Stimulated activated CD8-positive, alpha-beta memory T cell treated with anti-CD3 and anti-CD28 coated beads, Interleukin-4, amount 100 ng/mL, for 24 hours (primary cell): Measurements from ENCODE around the gene CDC42EP5.
A peak's percentile ranks its signal among the peaks of the same experiment; 100 is the strongest.
"Not testable (repeated sequence)": the region's sequence is repeated elsewhere in the genome, so short reads cannot be mapped to it uniquely, and the experiment has no call there.

ENCODE experiments used
- DNase-seq: peaks from one replicate; pipeline ENCODE4 v3.0.0-alpha.2; 2020; ENCODE audit warnings: low read depth

CDC42EP5 gene

DNA sequence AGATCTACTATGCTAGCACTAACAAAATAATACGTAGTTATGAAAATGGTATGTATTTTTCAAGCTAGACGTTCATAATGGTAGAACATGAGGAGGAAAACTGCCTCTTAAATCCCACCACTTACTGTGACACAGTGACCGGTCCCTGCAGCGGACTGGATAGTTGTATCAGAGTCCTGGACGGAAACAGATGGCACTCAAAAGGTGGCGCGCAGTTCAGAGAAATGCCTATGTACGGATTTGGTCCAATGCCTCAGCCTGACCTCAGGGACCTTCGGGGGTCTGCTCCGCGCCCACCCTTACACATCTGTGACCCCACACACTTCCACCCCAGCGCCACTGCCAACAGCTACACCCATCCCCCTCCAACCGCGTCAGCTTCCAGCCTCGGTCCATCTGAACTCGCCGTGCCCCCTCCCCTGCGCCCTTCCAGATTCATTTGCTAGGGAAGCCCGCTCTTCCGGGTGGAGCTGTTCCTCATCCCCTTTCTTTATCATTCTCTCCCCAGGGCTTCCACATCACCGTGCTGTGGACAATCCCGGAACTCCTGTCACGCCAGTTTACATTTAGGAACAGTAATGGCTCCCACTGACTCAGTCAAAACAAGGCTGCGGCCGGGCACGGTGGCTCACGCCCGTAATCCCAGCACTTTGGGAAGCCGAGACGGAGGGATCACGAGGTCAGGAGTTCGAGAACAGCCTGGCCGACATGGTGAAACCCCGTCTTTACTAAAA is 24.9 kb downstream of the CDC42EP5 start:
- no peak for DNase-seq

DNA sequence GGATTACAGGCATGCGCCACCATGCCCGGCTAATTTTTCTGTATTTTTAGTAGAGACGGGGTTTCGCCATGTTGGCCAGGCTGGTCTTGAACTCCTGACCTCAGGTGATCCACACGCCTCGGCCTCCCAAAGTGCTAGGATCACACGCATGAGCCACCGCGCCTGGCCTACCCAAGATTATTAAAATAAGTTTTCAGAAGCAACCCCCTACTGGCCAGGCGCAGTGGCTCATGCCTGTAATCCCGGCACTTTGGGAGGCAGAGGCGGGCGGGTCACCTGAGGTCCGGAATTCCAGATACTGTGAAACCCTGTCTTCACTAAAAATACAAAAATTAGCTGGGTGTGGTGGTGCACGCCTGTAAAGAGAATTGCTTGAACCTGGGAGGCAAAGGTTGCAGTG is 26.7 kb downstream of the CDC42EP5 start:
- DNase-seq: not testable (repeated sequence)

DNA sequence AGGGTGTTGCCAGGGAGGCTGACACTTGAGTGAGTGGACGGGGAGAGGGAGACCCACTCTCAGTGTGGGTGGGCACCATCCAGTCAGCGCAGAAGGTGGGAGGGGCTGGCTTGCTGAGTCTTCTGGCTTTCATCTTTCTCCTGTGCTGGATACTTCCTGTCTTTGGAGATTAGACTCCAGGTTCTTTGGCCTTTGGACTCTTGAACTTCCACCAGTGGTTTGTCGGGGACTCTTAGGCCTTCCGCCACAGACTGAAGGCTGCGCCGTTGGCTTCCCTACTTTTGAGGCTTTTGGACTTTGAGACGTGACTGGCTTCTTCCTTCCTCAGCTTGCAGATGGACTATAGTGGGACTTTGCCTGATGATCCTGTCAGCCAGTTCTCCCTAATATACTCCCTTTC is 28.4 kb downstream of the CDC42EP5 start:
- DNase-seq: no peak

DNA sequence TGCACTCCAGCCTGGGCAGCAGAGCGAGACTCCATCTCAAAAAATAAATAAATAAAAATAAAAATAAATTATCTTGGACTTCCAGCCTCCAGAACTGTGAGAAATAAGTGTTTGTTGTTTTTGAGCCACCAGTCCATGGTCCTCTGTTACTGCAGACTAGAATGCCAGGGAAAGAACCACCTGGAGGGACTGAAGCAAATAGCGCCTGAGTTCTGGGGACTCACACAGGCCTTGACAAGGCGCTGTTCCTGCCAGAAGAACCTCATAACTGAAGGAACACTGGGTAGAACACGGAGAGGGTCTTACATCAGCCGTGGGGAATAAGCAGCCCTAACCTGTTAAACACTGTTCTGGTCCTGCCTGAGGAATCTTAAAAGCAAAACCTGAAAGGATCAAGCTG is 32.5 kb downstream of the CDC42EP5 start:
- DNase-seq: no peak

DNA sequence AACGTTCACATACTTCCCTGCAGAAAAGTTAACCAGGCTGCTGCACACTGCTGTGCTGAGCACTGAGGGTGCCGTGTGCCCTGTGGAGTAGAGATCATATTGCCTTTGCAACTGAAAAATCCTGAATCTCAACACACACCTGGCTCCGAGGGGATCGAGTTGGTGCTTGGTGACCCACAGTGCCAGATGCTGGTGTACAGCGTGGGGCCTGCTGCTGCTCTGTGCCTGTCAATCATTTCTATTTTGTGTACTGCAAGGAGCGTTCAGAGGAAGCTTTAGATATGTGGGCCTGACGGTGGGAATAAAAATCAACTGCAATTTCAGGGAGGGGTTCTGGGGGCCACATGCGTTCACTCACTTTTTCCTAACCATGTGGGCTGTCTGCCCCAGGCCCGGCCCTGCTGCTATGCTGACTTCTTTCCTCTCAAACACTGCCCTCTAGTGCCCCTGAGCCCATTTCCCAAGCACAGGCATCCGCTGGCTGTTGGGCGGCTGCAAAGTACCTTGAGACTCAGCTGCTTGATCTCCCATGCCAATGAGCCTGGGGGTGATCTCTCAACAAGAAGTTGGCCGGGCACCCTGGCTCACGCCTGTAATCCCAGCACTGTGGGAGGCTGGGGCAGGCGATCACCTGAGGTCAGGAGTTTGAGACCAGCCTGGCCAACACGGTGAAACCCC is 33.8 kb downstream of the CDC42EP5 start:
- DNase-seq: no peak

DNA sequence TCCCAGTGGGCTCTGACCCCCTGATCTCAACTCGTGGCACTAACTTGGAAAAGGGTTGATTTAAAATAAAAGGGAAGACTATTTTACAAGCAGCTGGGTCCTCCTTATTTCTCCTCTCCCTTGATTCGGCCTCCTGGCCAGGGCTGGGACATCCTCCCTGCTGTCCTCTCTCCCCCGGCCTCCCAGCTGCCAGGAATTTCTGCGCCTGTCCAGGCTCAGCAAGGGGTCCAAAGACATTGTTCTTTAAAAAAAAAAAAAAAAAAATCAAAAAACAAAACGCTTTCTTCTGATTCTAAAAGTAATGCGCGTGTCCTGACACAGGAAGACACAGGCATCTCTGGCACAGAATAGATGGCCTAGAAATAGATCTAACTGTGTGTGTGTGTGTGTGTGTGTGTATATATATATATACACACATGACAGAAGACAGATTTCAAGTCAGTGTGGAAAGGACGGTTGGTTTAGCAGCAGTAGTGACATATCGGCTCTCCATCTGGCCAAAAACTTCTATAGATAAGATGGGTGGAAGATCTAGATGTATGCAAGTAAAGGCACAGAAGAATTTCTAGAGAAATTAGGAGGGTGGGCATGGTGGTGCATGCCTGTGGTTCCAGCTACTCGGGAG is 36.4 kb downstream of the CDC42EP5 start:
- no peak for DNase-seq

DNA sequence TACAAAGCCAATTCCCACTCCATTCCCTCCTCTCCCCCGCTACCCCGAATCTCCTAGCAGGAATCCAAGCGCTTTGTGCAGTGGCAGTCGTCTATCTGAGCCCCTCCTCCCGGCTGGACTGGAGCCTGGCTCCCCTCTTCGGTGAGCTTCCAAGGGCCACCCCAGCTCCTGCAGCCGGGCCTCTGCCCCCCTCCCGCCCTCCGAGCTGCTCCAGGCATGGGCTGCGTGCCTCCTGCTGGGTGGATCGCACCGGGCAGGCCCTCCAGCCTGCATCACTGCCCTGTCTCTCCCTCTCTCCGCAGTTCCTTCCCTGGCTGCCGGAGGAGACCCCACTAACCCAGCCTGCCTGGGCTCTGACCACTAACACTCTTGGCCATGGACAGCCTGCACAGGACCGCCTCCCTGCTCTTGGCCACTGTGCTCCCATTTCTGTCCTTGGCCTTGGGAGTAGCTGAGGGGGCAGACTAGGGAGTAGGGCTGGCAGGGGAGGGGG is 37.0 kb downstream of the CDC42EP5 start:
- no peak for DNase-seq

DNA sequence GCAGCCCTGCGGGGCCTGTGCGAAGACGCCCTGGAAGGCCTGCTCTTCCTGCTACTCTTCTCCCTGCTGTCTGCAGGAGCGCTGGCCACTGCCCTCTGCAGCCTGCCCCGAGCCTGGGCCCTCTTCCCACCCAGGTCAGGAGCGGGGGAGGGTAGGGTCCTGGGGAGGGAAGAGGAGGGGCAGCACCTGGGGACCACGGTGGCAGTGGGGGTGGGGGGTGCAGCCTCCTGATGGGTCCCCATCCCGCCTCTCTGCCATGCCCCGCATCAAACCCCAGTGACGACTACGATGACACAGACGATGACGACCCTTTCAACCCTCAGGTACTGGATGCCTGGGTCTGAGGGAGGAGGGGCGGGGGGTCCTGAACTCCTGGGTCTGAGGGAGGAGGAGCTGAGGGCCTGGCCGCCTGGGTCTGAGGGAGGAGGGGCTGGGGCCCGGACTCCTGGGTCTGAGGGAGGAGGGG is 37.5 kb downstream of the CDC42EP5 start:
- DNase-seq: no peak

DNA sequence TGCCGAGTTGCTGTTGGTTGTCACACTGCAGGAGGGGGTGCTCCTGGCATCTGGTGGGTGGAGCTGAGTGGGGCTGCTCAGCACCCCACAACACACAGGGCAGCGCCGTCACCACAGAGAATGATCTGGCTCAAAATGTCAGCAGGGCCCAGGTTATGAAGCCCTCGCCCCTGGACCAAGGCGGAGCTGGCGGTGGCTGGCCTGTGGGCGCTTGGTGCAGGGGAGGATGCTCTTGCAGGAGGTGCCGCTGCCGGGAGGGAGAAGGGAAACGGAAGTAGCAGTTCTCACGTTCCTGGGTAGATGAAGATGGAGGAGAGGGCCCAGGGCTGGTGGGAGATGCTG is 38.3 kb downstream of the CDC42EP5 start:
- no peak for DNase-seq

DNA sequence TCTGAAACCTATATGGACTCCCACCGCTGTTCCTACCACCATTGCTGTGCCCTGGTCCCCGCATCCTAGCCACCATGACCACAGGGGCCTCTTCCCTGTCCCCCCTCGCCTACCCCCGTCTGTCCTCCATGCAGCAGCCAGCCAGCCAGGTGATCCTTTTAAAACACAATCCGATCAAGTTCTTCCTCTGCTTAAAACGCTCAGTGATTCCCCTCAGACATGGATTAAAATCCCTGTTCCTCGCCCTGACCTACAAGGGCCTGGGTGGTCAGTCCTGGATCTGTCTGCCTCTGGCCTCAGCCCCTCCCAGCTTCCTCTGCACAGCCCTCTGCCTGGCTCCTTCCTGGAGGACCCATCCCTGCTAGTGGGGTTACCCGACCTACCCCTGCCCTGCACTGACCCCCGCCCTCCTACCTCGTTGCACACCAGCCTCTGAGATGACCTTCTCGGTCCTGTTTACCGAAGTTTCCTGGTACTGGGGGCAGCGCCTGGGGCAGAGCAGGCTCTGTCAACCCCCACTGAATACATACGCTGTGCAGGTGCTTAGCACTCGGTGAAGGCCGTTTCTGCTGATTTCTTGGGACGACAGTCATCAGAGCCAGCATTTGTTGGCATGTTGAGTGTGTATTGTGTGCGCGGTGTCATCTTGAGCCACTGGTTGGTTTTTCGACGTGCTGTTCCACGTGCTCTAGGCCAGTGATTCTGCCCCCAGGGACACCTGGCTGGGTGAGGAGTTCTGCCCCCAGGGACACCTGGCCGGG is 38.8 kb downstream of the CDC42EP5 start:
- no peak for DNase-seq

DNA sequence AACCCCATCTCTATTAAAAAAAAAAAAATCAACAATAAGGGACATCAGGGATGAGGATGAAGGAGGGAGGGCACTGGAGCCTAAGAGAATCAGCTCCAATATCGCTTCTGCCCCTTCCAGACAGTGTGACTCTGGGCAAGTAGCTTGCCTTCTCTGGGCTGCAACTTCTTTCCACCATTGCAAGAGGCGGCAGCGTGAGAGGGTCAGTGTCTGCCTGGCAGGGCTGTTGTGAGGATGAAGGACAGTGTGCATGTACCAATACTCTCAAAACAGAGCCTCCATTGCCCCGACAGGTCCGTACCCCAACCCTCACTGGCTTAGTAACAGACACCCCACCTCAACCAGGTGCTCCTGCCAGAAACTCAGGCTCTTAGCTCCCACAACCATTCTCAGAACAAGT is 39.4 kb downstream of the CDC42EP5 start:
- no peak for DNase-seq

DNA sequence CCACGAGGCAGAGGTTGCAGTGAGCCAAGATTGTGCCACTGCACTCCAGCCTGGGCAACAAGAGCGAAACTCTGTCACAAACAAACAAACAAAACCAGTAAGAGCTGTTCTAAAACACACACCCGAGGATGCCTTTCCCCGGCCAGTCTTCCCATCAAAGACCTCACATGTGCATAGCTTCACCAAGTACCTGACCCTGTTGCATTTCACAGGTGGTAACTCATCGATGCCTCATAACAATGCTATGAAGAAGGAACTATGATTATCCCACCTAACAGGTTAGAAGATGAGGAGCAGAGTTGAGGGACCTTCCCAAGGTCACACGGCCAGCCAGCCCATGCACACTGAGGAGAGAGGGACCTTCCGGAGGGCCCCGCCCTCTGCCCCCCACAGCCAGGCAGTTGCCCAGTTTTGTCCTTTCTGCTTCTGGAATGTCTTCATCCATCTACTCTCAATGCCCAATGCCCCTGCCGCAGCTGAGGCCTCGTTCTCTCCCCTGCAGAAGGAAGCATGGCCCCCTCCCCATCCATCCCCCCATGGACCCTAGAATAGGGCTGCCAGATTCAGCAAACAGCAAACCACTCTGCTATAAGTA is 40.9 kb downstream of the CDC42EP5 start:
- DNase-seq: no peak

DNA sequence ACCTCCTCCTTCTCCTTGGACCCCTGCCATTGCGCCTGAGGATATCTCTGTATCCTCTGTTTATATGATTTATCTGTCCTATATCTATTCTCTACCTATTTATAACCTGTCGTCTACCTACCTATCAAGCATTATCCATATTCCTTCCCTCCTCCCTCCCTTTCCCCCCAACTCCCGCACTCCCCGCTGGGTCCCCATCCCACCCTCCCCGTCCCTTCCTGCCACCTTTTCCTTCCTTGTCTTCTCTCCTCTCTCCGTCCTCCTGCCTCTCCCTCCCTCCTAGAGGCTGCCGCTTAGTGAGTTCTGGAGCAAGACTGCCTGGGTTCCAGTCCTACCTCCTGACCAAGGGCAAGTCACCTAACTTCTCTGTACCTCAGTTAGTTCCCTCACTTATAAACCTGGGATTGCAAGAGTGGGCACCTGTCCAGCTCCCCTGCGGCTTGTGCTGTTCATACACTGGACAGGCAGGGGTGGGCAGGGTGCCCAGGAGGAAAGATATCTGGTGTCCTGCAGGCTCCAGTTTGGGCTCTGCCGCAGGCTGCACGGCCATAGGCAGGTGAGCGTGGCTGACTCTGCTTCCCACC is 41.7 kb downstream of the CDC42EP5 start:
- DNase-seq: no peak

DNA sequence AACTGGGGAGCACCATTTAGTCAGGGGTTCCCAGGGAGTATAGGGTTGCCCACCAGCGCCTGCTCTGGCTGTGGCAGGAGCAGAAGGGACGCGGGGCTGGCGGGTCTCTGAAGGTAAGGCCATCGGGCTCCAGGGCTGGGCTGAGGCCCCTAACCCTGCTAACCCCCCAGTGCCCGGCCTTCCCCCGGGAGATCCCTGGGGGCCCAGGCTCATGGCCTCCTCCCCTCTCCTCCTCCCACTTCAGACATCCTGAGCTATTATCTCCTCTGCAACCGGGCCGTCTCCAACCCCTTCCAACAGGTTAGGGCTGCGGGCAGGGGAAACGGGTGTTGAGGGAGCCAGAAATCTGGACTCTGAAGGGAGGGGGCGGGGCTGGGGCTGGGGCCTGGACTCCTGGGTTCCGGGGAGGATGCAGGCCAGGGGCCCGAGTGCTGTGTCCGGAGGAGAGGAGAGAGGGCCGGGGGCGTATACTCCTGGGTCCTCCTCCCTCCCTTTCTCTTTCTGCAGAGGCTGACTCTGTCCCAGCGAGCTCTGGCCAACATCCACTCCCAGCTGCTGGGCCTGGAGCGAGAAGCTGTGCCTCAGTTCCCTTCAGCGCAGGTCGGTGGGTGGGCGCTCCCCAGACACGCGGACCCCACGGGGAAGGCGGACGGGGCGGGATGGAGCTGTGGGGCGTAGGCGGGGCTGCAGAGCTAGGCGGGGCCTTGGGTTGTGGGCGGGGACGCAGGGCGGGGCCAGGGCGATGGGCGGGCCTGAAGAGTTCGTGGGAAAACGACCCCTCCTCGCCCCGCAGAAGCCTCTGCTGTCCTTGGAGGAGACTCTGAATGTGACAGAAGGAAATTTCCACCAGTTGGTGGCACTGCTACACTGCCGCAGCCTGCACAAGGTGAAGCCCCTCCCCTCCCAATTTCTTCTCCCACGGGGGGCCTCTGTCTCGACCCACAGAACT is 42.5 kb downstream of the CDC42EP5 start:
- DNase-seq: peak; percentile 21

DNA sequence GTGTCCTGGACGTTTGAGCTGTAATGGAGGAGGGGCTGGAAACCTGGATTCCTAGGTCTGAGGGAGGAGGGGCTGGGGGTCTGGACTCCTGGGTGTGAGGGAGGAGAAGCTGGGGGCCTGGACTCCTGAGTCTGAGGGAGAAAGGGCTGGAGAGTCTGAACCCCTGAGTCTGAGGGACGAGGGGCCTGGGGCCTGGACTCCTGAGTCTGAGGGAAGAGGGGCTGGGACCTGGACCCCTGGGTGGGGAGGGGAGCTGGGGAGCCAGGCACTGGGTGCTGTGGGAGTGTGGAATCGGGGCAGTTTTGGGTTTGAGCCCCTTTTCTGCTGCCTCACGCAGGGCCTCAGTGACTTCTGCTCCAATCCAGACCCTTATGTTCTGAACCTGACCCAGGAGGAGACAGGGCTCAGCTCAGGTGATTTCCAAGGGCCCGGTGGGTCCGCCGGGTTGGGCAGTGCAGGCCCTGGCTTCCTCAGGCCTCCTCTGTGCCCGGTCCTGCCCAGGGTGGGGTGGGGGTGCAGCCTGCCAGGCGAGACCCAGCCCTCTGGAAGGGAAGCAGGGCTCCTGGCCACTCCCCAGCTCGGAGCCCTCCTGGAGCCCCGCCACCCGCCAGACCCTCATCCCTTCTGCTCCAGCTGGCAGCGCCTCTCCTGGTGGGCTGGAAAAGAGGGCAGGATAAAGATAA is 43.4 kb downstream of the CDC42EP5 start:
- no peak for DNase-seq

DNA sequence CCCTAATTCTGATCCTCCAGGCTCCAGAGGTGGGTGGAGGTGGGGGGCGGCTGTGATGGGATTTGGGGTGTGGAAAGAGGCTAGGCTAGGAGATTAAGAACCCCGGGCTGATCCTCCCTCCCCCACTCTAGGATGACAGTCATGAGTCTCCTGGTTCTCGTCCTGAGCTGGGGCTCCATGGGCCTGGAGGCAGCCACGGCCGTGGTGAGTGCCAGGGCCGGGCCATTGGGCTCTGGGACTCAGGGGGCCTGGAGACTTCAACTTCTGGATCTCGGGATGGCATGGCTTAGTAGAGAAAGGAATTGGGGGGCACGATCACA is 44.0 kb downstream of the CDC42EP5 start:
- no peak for DNase-seq

DNA sequence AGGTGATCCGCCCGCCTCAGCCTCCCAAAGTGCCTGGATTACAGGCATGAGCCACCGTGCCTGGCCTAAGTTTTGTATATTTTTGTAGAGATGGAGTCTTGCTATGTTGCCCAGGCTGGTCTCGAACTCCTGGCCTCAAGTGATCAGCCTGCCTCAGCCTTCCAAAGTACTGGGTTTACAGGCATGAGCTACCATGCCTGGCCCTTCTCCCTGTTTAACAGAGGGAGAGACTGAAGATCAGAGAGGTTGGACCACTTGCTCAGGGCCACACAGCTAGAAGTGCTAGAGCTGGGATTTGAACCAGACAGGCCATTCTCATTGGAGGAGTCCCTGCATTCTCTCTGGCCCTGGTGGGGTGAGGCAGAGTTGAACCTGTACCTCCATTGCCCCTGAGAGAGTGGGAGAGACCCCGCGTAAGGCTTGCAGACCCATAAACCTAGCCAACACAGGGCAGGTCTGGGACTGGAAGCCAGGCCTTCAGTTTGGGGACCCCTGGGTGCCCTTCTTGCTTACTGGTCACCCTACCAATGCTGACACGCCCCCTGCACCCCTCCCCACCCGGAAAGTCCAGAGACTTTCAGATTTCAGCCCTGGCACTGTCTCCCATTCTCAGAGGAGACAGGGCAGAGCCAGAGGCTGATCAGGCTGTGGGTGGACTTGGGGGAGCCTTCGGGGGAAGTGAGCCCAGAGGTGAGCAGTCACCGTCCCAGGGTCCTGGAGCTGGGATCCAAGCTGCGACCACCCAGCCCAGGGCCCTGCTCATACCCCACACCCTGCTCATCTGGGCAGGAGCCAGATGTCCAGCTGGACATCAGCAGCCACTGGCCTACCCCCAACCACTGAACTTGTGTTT is 44.5 kb downstream of the CDC42EP5 start:
- no peak for DNase-seq

DNA sequence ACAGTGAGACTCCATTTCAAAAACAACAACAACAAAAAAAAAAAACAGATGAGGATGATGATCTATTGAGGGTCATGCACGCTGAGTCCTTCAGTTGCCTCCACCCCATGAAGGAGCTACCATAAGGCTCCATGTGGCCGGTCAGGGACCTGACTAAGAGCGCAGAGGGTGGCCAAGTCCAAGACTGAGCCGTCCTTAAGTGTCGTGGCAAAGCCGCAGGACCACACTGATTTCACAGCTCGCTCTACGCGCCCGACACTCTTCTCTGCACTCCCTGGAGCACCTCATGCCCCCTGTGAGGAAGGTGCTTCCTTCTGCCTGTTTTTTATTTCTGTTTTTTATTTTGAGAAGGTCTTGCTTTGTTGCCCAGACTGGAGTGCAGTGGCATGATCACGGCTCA is 45.5 kb downstream of the CDC42EP5 start:
- DNase-seq: no peak

DNA sequence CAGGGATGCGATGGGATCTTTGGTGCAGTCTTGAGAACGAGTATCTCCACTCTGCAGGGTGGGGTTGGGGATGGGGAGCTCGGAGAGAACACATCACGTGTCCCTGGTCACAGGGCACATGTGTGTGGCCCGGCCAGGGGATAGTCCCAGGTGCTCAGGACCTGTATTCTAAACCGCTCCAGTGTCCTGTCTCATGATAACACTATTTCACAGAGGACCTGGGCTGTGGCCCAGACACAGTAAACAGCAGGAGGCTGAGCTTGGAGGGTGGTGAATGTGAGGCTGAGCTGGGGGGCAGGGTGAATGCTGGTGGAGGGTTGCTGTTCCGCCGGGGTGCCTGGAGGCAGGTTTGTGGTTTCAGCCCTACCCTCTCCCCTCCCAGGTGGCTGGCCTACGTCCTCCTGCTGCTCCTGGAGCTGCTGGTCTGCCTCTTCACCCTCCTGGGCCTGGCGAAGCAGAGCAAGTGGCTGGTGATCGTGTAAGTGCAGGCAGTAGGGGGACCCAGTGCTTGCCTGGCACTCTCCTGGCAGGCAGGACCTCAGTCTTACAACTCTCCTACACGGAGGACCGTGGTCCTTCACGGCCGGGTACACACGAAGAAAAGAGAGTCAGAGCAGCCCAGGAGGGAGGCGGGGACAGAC is 46.7 kb downstream of the CDC42EP5 start:
- no peak for DNase-seq
